PC-3 (cell line): ENCODE results near the gene SHANK3. TPM values are rescaled to one million over a fixed set of nuclear protein-coding genes. Genes with fewer than 3 reads are reported as not detected.

Experiments used
- ATAC-seq: fragments of 200-7000 bp; cut with Tn5 transposase; 2 replicates; pipeline ENCODE4 v1.9.1; 2020; ENCODE audit warnings: mild to moderate bottlenecking, moderate library complexity
- BruUV-seq: library from RNA; stranded (reverse); fragments of 400-500 nt; replicated peaks from 2 replicates; lab custom pipeline; 2021; lab: Mats Ljungman, UMichigan
- CTCF ChIA-PET: fragments of 300-600 bp; sonication (Branson Sonifier 250); formaldehyde crosslinking; loops from one replicate; lab custom pipeline; 2022; ENCODE audit warnings: antibody characterized with exemption; lab: Charles Lee
- POLR2A ChIA-PET: fragments of 300-600 bp; sonication (Branson Sonifier 250); formaldehyde crosslinking; loops from one replicate; lab custom pipeline; 2022; ENCODE audit warnings: antibody characterized with exemption; ENCODE audit not compliant: unreplicated experiment; lab: Charles Lee
- DNase-seq: peaks from one replicate; pipeline ENCODE4 v3.0.0-alpha.2; 2015
- H2AFZ ChIP-seq: fragments of 300-600 bp; sonication (generic); 2 replicates; pipeline ENCODE4 v1.6.0; 2016; ENCODE audit warnings: antibody characterized with exemption, low read length
- H3F3A ChIP-seq: fragments of 300-600 bp; sonication (generic); one replicate; pipeline ENCODE4 v1.6.0; 2017; ENCODE audit warnings: antibody characterized with exemption, low read length, control low read depth, mild to moderate bottlenecking; ENCODE audit not compliant: unreplicated experiment
- H3K27ac ChIP-seq: fragments of 300-600 bp; sonication (generic); 2 replicates; pipeline ENCODE4 v1.5.1; 2016; ENCODE audit warnings: mild to moderate bottlenecking, low read length
- H3K27me3 ChIP-seq: fragments of 300-600 bp; sonication (generic); 2 replicates; pipeline ENCODE4 v1.6.1; 2016; ENCODE audit warnings: low read length, mixed read lengths
- H3K36me3 ChIP-seq: fragments of 300-600 bp; sonication (generic); 2 replicates; pipeline ENCODE4 v1.6.1; 2016; ENCODE audit warnings: low read depth, mixed run types, low read length, mixed read lengths
- H3K4me1 ChIP-seq: fragments of 300-600 bp; sonication (generic); 2 replicates; pipeline ENCODE4 v1.5.1; 2016; ENCODE audit warnings: low read length; ENCODE audit not compliant: insufficient read depth
- H3K4me2 ChIP-seq: fragments of 300-600 bp; sonication (generic); 2 replicates; pipeline ENCODE4 v1.6.0; 2016; ENCODE audit warnings: low read length
- H3K4me3 ChIP-seq: fragments of 300-600 bp; sonication (generic); 2 replicates; pipeline ENCODE4 v1.5.1; 2016; ENCODE audit warnings: mild to moderate bottlenecking, low read length, mixed read lengths
- H3K79me2 ChIP-seq: fragments of 300-600 bp; sonication (generic); 2 replicates; pipeline ENCODE4 v1.6.1; 2017; ENCODE audit warnings: low read length, mixed read lengths
- H3K9ac ChIP-seq: fragments of 300-600 bp; sonication (generic); 2 replicates; pipeline ENCODE4 v1.6.0; 2016; ENCODE audit warnings: mild to moderate bottlenecking, low read length
- H3K9me2 ChIP-seq: fragments of 300-600 bp; sonication (generic); replicated peaks from 2 replicates; pipeline ENCODE4 v1.6.1; 2016; ENCODE audit warnings: mixed run types, low read length, mixed read lengths
- H3K9me3 ChIP-seq: fragments of 300-600 bp; sonication (generic); 2 replicates; pipeline ENCODE4 v1.6.1; 2016; ENCODE audit warnings: low read length, mixed read lengths
- H4K20me1 ChIP-seq: fragments of 300-600 bp; sonication (generic); 2 replicates; pipeline ENCODE4 v1.6.1; 2016; ENCODE audit warnings: low read length, mixed read lengths
- CTCF ChIP-seq: fragments of 300-600 bp; sonication (generic); conservative IDR thresholded peaks from 2 replicates; pipeline ENCODE4 v1.5.1; 2017; ENCODE audit warnings: antibody characterized with exemption, low read depth, mild to moderate bottlenecking, low read length
- EZH2 ChIP-seq: fragments of 300-600 bp; sonication (generic); IDR thresholded peaks from one replicate; pipeline ENCODE4 v1.6.1; 2017; ENCODE audit warnings: antibody characterized with exemption, mild to moderate bottlenecking, low read length; ENCODE audit not compliant: unreplicated experiment
- EZH2phosphoT487 ChIP-seq: fragments of 300-600 bp; sonication (generic); IDR thresholded peaks from 2 replicates; pipeline ENCODE4 v1.6.1; 2018; ENCODE audit warnings: mild to moderate bottlenecking, antibody characterized with exemption, low read length, borderline replicate concordance
- intact Hi-C: fragments of 100-400 bp; cut with micrococcal nuclease; formaldehyde crosslinking; loops from 2 replicates; pipeline ENCODE4 v1.9.0; 2023
- total RNA-seq: library from RNA; depleted of rRNA; stranded (reverse); fragments of >200 nt; gene quantifications from 2 replicates; pipeline ENCODE4 v1.2.3, GENCODE V29; 2014

SHANK3 gene
- total RNA-seq, 1 experiment from 2014 or later: 3.7 TPM

GRCh38 chr22:50684986-50685385 is 12.4 kb downstream of the SHANK3 start:
- DNase-seq (no peak), ATAC-seq (no peak)
- H3K9me3 ChIP-seq: no peaks in the 10 kb centered on the region
- H3F3A ChIP-seq: no peaks in the 10 kb centered on the region
- H3K27me3 ChIP-seq: no peaks in the 10 kb centered on the region
- POLR2A ChIA-PET: no interaction called here
- no peak overlapping the region for H3K27ac ChIP-seq
- no peaks in the 10 kb centered on the region for H3K79me2 ChIP-seq
- H2AFZ ChIP-seq: no peak overlapping the region
- H3K9me2 ChIP-seq: no peaks in the 10 kb centered on the region
- no peak overlapping the region for H3K4me3 ChIP-seq
- CTCF ChIA-PET: no interaction called here
- H3K4me1 ChIP-seq: no peaks in the 10 kb centered on the region
- no TSS peak for BruUV-seq
- no peaks in the 10 kb centered on the region for H3K36me3 ChIP-seq
- H4K20me1 ChIP-seq: no peaks in the 10 kb centered on the region
- H3K9ac ChIP-seq: no peak overlapping the region
- intact Hi-C loops: no loop called here
- no peak for TF ChIP-seq EZH2phosphoT487
- H3K4me2 ChIP-seq: no peak overlapping the region

DNA sequence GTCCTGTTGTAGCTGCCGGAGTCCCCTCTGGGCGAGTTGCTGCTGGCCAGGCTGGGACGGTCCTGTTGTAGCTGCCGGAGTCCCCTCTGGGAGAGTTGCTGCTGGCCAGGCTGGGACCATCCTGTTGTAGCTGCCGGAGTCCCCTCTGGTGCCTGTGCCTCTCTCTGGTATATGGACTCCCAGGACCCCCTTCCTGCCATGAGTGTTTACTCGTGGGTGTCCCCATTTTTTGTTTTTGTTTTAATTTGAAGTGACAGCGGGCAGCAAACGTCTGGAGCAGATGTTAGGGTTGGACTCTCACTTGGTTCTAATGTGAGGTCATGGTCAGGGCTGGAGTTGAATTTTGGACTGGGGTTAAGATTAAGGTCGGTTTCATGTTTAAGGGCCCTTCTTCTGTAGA is 14.2 kb downstream of the SHANK3 start:
- Histone ChIP-seq H2AFZ (no peak overlapping the region), H3K4me2 (no peak overlapping the region), H3K9me2 (no peaks in the 10 kb centered on the region), H3K36me3 (no peaks in the 10 kb centered on the region), H4K20me1 (no peaks in the 10 kb centered on the region), H3F3A (no peaks in the 10 kb centered on the region), H3K79me2 (no peaks in the 10 kb centered on the region), H3K27ac (no peak overlapping the region), H3K27me3 (no peaks in the 10 kb centered on the region), H3K9ac (no peak overlapping the region), H3K4me1 (no peaks in the 10 kb centered on the region), H3K4me3 (no peak overlapping the region), H3K9me3 (no peaks in the 10 kb centered on the region)
- TF ChIP-seq CTCF: no peak
- TF ChIP-seq EZH2phosphoT487: no peak
- TF ChIP-seq EZH2: no peak
- intact Hi-C loops: no loop called here
- ChIA-PET CTCF (no interaction called here), POLR2A (no interaction called here)
- DNase-seq: no peak
- no TSS peak for BruUV-seq
- no peak for ATAC-seq

DNA sequence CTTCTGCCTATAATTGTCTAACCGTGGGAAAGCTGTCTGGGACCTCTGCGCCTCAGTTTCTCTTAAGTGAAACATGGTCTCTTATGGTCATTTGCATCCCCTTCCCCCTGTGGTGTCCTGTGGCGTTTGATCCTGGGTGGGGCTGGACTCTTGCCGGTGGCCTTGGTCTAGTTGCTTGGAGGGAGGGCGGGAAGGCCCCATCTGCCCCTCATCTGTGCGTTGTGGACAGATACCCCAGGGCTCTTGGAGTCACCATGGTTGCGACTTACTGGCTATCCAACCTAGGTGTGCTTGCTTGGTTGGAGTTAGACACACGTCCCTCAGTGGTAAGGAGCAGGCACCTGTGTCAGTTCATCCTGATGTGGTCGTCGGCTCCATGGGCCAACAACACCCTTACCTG is 15.2 kb downstream of the SHANK3 start:
- H3K9ac ChIP-seq: no peak overlapping the region
- H2AFZ ChIP-seq: no peak overlapping the region
- no peaks in the 10 kb centered on the region for H3K27me3 ChIP-seq
- POLR2A ChIA-PET: no interaction called here
- no peaks in the 10 kb centered on the region for H3F3A ChIP-seq
- H3K27ac ChIP-seq: no peak overlapping the region
- BruUV-seq: no TSS peak
- CTCF ChIA-PET: no interaction called here
- no peaks in the 10 kb centered on the region for H3K36me3 ChIP-seq
- H3K9me3 ChIP-seq: no peaks in the 10 kb centered on the region
- H3K79me2 ChIP-seq: no peaks in the 10 kb centered on the region
- DNase-seq (no peak), ATAC-seq (no peak)
- no peak for TF ChIP-seq EZH2phosphoT487
- no peak for TF ChIP-seq CTCF
- TF ChIP-seq EZH2: no peak
- H4K20me1 ChIP-seq: no peaks in the 10 kb centered on the region
- H3K4me1 ChIP-seq: no peaks in the 10 kb centered on the region
- H3K4me2 ChIP-seq: no peak overlapping the region
- H3K4me3 ChIP-seq: no peak overlapping the region
- H3K9me2 ChIP-seq: no peaks in the 10 kb centered on the region
- intact Hi-C loops: no loop called here
